Measurements from ENCODE around the gene RGS7BP.
"Not testable (repeated sequence)": the region's sequence is repeated elsewhere in the genome, so short reads cannot be mapped to it uniquely, and the experiment has no call there.

Gene RGS7BP

DNA sequence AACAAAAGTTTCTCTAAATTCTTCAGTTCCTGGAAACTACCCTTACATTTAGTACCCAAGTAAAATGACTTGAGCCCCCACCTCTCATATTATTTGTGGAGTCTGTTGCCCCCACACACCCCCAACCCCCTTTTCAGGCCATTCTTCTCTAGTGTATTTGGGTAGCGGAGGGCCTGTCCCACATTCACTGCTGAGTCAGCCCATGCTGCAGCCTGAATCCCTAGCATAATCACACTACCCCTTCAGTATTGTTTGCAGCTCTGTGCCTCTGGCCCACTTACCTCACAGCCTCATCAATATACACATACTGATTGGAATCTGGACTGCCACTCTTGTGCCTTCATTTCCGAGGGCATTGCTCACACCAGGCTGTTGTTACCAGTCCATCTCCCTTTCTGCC lies 26.8 kb downstream of the RGS7BP start:
- no peak for DNase-seq
- intact Hi-C loops (cut with DNase I): no loop called here

GRCh38 chr5:64534033-64534432 lies 28.2 kb downstream of the RGS7BP start:
- DNase-seq: no peak
- intact Hi-C loops (cut with DNase I): no loop called here

- intact Hi-C loops (cut with DNase I): no loop called here
- DNase-seq: no peak
Observed at GRCh38 chr5:64557911-64558310, 52.1 kb downstream of the RGS7BP start.

GRCh38 chr5:64558641-64559040 lies 52.8 kb downstream of the RGS7BP start:
- intact Hi-C loops (cut with DNase I): not testable (repeated sequence)

GRCh38 chr5:64566310-64566916 lies 60.6 kb downstream of the RGS7BP start:
- intact Hi-C loops (cut with DNase I): no loop called here
- peak in 2 of 42 donors; percentile 24 to 44 for DNase-seq

More at GRCh38 chr5:64558641-64559040, 52.8 kb downstream of the RGS7BP start:
- not testable (repeated sequence) for DNase-seq

DNA sequence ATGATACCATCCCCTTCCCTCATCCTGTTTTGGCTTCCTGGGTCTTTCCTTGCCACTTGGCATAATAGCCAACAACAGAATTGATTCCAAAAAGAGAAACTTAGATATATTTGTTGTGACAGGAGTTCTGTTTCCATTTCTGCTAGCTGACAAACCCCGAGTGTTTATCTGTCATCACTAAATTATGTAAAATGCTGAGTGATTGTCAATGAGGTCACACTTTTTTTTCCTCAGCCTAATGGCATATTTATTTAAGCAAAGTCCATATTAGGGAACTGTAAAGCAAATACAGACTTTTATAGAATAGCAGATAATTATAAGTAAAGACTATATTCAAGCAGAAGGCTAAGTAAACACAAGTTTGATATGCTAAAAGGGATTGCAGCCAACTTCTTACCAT lies 64.0 kb downstream of the RGS7BP start:
- no peak for DNase-seq
- intact Hi-C loops (cut with DNase I): no loop called here

DNA sequence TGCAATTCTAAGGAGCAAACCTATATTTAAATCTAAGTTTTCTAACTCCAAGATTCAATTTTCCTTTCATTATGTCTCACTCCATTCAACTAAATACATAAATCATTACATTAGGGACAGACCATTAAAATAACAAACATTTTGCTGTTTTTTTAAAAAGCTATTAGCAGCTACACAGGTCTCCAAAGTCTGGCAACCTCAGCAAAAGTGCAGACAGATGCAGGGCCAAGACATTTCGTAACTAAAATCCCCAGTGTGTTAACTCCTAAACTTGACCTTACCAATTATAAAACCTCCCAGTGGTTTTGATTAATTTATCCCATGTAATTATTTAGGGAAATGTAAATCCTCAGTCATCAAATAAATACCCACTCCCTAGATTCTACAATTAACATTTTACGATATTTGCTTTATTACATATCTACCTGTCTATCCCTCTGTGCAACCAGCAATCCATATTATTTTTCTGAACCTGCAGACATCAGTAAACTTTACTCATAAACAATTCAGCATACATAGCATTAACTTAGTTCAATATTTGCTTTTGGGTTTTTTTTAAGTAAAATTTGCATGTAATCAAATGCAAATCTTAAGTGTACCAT lies 64.7 kb downstream of the RGS7BP start:
- DNase-seq: no peak
- intact Hi-C loops (cut with DNase I): no loop called here

GRCh38 chr5:64575561-64575960 lies 69.7 kb downstream of the RGS7BP start:
- no peak for DNase-seq
- intact Hi-C loops (cut with DNase I): no loop called here

GRCh38 chr5:64576250-64576649 lies 70.4 kb downstream of the RGS7BP start:
- intact Hi-C loops (cut with DNase I): no loop called here
- DNase-seq: no peak

DNA sequence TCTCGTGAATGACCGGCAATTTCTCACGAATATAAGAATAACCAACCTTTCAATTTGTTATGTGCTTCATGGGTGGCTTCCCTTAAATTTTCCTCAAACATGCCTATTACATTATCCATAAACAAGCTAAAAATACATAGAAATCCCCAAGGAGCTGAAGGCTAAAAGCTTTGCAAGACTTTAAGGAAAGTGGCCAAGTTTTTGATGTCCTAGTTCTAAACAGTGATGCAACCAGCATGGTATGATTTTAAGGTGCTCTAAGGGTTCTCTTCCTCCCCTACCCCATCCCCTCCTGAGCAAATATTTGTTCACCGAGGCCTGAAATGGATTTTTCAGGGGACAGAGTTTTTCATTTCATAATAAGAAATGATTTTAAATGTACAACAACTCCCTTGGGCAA lies 79.8 kb downstream of the RGS7BP start:
- intact Hi-C loops (cut with DNase I): no loop called here
- DNase-seq: no peak

DNA sequence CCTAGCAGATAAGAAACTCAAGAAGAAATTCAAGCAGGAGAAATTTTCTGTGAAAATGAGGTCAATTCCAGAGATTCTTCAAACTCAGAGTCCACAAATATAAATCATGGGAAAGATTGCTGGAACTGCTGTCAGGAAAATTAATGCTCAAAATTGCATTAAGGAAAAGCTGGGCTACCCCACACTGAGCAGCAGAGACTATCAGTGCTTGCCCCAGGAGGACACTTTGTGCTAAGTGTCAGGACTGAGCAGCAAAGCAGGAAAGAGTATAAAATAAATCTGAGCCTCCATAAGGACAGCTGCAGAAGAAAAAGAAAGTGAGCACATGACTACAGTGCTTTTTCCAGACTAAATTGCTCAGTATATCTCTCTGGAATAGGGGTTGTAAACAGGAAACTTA lies 81.6 kb downstream of the RGS7BP start:
- intact Hi-C loops (cut with DNase I): no loop called here
- DNase-seq: no peak

DNA sequence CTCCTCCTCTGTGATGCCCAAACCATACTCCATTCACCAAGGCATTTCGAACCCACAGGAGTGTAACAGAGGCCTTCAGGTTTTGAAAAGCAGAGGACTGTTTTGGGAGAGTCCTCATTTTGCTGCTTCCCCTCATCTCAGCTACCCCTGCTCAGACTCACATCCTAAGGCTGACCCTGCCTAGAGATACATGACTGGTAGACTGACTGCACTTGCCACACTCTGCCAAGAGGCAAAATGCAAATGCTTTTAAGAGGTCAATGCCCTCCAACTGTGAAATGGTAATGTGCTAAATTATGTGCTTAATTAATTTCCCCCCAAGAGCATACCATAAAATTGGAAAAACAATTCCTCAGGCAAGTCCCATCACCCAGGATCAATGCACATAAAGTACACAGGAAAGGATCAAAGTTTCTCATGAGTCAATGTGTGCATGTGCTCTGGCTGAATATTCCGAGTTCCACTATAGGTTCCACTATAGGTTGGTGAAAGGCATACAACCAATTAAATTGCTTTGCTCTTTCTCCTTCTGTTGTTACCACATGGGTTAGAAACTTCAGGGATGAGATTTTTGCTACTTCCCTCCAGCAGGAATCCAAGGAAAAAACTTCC lies 87.0 kb downstream of the RGS7BP start:
- no peak for DNase-seq
- intact Hi-C loops (cut with DNase I): no loop called here

DNA sequence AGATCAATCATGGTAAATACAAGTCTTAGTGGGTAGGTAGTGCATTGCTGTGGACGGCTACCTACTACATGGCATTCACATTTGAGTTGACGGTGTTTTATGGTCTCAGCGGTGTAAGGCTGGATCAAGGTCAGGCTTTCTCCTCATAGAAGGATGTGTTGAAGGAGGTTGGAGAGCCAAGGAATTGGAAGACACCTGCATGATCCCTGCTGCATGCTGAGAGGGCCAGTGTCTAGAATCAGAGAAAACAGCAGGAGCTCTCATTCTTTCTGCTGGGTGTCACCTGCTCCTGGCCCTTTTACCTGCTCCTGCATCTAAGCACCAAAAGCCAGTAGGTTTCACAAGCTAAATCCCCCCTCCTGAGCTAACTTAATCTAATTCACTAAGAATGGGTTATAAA lies 88.2 kb downstream of the RGS7BP start:
- intact Hi-C loops (cut with DNase I): no loop called here

GRCh38 chr5:64594601-64595000 lies 88.8 kb downstream of the RGS7BP start:
- peak in 34 of 42 donors; percentile 5 to 89 (median 52) for DNase-seq

More for the DNA sequence above, 88.2 kb downstream of the RGS7BP start:
- DNase-seq: no peak

GRCh38 chr5:64595031-64595855 lies 89.4 kb downstream of the RGS7BP start:
- DNase-seq: peak in 29 of 42 donors; percentile 7 to 75 (median 34)
- intact Hi-C loops (cut with DNase I): no loop called here

More at GRCh38 chr5:64594601-64595000, 88.8 kb downstream of the RGS7BP start:
- intact Hi-C loops (cut with DNase I): no loop called here

GRCh38 chr5:64599226-64599625 lies 93.4 kb downstream of the RGS7BP start:
- DNase-seq: peak in 31 of 42 donors; percentile 9 to 80 (median 32)
- intact Hi-C loops (cut with DNase I): no loop called here

DNA sequence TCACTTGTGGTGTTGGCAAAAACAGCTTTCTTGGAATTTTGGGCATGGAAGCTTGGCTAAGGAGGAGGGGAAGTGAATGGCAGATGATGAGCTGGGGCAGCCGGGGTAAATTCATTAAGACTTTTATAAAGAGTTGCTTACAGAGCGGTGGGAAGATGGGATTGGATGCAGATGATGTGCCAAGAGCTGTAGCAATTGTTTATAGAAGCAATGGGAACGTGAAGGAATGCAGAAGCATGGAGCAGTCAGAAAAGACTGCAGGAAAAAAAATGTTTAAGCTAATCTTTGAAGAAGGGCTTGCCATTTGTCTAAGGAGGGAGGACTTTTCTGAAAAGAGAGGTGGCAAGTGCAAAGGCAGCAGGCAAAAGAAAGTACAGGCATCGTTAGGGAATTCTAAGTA lies 97.9 kb downstream of the RGS7BP start:
- DNase-seq: no peak
- intact Hi-C loops (cut with DNase I): no loop called here

GRCh38 chr5:64606926-64607325 lies 101.1 kb downstream of the RGS7BP start:
- intact Hi-C loops (cut with DNase I): no loop called here
- DNase-seq: no peak

- intact Hi-C loops (cut with DNase I): loop anchor here (5.0 kb wide), 2 partner anchors 385 to 465 kb away; no protein-coding TSS in a partner anchor
- peak in 25 of 42 donors; percentile 21 to 79 (median 58) for DNase-seq
Observed at GRCh38 chr5:64612344-64612961, 106.6 kb downstream of the RGS7BP start.
